Lower lobe of right lung (tissue), 2 donors: ENCODE results near the gene KLF12. TPM values are rescaled to one million over a fixed set of nuclear protein-coding genes. Genes with fewer than 3 reads are reported as not detected.

ENCODE experiments used
- ATAC-seq, 2 donors: fragments of 200-7000 bp; cut with Tn5 transposase; one replicate each; pipeline ENCODE4 v1.9.1; 2020 to 2022; ENCODE audit warnings: mild to moderate bottlenecking in 2 of 2, moderate library complexity in 2 of 2
- DNase-seq: peaks from one replicate; pipeline ENCODE4 v3.0.0-alpha.2; 2020
- H3K27ac ChIP-seq: fragments of 200-600 bp; one replicate; pipeline ENCODE4 v1.8.0; 2022
- H3K27me3 ChIP-seq: fragments of 200-600 bp; one replicate; pipeline ENCODE4 v1.8.0; 2022; ENCODE audit warnings: low read depth
- H3K36me3 ChIP-seq: fragments of 200-600 bp; one replicate; pipeline ENCODE4 v1.8.0; 2022; ENCODE audit warnings: mild to moderate bottlenecking
- H3K4me1 ChIP-seq: fragments of 200-600 bp; one replicate; pipeline ENCODE4 v1.8.0; 2022
- H3K4me3 ChIP-seq: fragments of 200-600 bp; one replicate; pipeline ENCODE4 v1.8.0; 2022; ENCODE audit warnings: mild to moderate bottlenecking
- H3K9me3 ChIP-seq: fragments of 200-600 bp; one replicate; pipeline ENCODE4 v1.8.0; 2022
- intact Hi-C: fragments of 100-400 bp; cut with DNase I; formaldehyde crosslinking; loops from one replicate; pipeline ENCODE4 v1.11.0; 2022
- total RNA-seq: library from RNA; stranded (reverse); fragmentation: NEBNext Ultra II Directional; extraction: Animal tissue kit (Norgen Biotek cat#: 25700); gene quantifications from one replicate; pipeline ENCODE4 v1.2.1, GENCODE V29; 2021
- TF ChIP-seq, protein P1 (sequence below): fragments of 200-600 bp; IDR thresholded peaks from one replicate; pipeline ENCODE4 v1.8.0; 2022; ENCODE audit warnings: antibody characterized with exemption, mild to moderate bottlenecking
- donor health status: DM: no; HTN: yes; CAD: no; lungs with severe emphysema.

KLF12 gene
- total RNA-seq, 1 donor from 2014 or later: 11.3 TPM

DNA sequence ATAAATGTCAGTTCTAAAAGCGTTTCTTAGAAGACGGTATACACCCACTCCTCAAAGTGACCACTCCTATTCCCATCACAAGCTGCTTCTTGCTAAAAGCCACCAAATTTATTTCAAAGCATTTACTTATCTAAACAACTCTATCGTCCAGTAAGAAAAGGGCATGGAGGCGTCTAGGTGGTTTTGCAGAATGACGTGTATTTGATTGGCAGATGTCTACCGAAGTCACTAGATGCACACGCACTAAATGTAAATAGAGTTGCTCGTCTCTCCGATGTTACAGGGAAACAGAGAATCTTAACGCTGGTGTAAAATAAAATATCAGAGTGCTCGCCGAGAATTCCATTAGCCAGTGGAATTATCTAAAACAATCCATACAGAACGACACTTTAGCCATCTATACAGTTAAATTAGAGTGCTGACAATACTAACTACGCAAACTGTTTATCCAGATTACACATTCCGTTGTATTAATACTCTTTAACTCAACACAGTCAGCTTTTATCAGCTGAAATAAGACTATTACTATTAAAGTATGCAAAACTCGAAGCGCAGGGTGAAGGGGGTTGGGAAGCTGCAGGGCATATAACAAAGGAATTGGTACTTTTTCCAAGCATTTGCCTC is 1.9 kb downstream of the KLF12 start:
- Histone ChIP-seq H3K27me3 (peaks cover 3% of the 10 kb centered on the region), H3K4me3 (peak overlapping the region; percentile 86), H3K36me3 (no peaks in the 10 kb centered on the region), H3K4me1 (peaks cover 28% of the 10 kb centered on the region), H3K27ac (peak overlapping the region; percentile 89), H3K9me3 (no peaks in the 10 kb centered on the region)
- intact Hi-C loops: no loop called here
- DNase-seq: no peak
- TF ChIP-seq, protein P1, sequence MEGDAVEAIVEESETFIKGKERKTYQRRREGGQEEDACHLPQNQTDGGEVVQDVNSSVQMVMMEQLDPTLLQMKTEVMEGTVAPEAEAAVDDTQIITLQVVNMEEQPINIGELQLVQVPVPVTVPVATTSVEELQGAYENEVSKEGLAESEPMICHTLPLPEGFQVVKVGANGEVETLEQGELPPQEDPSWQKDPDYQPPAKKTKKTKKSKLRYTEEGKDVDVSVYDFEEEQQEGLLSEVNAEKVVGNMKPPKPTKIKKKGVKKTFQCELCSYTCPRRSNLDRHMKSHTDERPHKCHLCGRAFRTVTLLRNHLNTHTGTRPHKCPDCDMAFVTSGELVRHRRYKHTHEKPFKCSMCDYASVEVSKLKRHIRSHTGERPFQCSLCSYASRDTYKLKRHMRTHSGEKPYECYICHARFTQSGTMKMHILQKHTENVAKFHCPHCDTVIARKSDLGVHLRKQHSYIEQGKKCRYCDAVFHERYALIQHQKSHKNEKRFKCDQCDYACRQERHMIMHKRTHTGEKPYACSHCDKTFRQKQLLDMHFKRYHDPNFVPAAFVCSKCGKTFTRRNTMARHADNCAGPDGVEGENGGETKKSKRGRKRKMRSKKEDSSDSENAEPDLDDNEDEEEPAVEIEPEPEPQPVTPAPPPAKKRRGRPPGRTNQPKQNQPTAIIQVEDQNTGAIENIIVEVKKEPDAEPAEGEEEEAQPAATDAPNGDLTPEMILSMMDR: no peak
- ATAC-seq: no peak

DNA sequence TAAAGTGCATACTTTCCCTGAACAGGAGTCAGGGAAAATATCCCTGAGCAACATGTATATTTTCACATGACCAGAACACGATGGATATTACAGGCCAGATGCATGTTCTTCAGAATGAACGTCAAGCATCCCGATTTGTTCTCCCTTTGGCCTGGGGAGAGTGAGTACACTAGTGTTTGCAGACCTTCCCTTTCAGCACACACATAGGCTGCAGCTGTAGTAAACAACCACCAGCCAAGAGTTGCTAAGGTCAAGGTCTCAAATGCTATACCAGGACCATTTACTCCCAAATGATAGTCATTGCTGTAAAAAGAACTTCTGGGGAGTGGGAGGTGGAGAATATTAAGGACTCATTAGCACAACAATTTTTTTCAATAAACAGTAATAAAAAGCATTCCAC is 3.0 kb downstream of the KLF12 start:
- ATAC-seq (no peak), DNase-seq (no peak)
- Histone ChIP-seq H3K27me3 (peaks cover 3% of the 10 kb centered on the region), H3K4me3 (no peak overlapping the region), H3K9me3 (no peaks in the 10 kb centered on the region), H3K4me1 (peaks cover 22% of the 10 kb centered on the region), H3K36me3 (no peaks in the 10 kb centered on the region), H3K27ac (no peak overlapping the region)
- TF ChIP-seq, protein P1: no peak
- intact Hi-C loops: no loop called here

DNA sequence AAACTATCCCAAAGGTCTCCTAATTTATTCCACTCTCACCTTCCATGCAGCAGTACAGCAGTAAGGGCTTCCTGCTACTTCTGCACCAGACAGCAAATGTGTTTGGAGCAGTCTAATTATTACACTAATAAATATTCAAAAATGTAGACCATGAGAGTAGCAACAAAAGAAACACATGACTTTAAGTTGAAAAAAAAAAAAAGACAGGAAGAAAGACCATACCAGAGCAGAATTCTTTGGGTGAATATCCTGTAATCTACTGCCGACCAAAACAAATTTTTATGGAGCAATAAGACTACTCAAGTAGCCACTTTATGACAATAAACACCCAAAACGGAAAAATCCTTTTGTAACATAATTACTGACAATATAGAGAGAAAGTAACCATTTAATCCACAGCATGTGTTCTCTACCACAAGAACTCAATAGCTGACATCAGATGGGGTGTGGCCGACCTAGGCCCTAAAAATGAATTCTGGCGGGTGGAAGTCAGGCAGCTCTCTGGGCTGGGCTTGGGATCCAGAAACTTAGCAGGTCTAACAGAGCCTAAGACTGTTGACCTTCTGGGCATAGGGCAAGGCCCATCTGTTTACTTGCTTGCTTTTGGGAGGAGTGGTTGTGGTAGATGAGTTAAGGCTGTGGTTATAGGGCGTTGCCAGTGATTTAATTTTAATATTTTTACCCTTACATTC is 4.6 kb downstream of the KLF12 start:
- no peak overlapping the region for H3K27ac ChIP-seq
- H3K9me3 ChIP-seq: no peaks in the 10 kb centered on the region
- TF ChIP-seq, protein P1: no peak
- peaks cover 17% of the 10 kb centered on the region for H3K4me1 ChIP-seq
- H3K27me3 ChIP-seq: peaks cover under 1% of the 10 kb centered on the region
- no peak overlapping the region for H3K4me3 ChIP-seq
- ATAC-seq (no peak), DNase-seq (no peak)
- H3K36me3 ChIP-seq: no peaks in the 10 kb centered on the region
- intact Hi-C loops: no loop called here

DNA sequence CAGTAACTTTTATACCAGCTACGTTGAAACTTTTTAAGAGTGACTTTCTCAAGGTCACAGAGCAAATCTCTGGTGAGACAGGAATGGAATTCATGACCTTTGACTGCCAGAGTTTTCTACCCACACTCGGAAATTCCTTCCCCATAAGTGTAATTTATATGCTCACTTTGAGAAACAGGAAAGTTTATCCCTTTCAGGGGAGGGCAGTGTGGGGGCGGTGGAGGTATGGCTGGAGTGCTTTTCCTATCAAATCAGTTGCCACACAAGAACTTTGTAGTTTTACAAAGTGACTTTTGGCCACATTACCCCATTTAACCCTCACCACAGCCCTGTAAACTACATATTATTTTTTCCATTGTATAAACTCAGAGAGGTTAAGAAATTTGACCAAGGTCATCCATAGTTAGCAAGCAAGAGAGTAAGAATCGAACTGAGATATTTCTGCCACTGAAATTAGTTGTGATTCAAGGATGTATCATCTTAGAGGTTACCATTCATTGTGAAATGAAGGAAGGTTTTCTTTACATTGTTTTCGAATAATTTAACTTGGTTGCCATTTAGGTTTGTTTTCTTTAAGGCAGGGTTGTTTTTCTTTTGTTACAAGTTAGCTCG is 5.9 kb downstream of the KLF12 start:
- Histone ChIP-seq H3K27ac (no peak overlapping the region), H3K36me3 (no peaks in the 10 kb centered on the region), H3K4me3 (no peak overlapping the region), H3K9me3 (no peaks in the 10 kb centered on the region), H3K27me3 (no peaks in the 10 kb centered on the region), H3K4me1 (peaks cover 17% of the 10 kb centered on the region)
- ATAC-seq (no peak), DNase-seq (no peak)
- TF ChIP-seq, protein P1: no peak
- intact Hi-C loops: no loop called here

DNA sequence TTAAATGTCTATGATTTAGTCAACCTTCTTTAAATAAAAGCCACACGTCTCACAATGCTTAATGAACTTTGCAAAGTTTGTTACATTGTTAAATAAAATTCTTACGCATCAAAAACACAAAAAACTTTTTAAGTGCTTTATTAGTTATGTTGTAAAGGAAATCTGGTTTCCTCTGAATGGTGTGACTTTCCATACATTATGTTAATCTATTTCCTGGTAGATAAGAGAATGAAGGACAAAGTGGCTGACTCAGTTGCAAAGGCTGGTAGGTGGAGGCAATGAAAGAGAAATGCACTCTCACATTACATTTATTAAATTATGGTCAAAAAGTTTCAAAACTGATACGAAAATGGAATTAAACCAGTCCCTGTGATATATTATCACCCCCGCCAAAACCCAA is 15.9 kb downstream of the KLF12 start:
- TF ChIP-seq, protein P1: no peak
- Histone ChIP-seq H3K9me3 (peaks cover 21% of the 10 kb centered on the region), H3K27me3 (no peaks in the 10 kb centered on the region), H3K4me1 (no peaks in the 10 kb centered on the region), H3K36me3 (no peaks in the 10 kb centered on the region), H3K4me3 (no peak overlapping the region), H3K27ac (no peak overlapping the region)
- no peak for DNase-seq
- intact Hi-C loops: no loop called here
- no peak for ATAC-seq
